Ovary (tissue), 3 donors: ENCODE measurements around the gene SOD3.

Experiments
- EP300 ChIP-seq: sonication (generic); formaldehyde crosslinking; IDR thresholded peaks from one replicate; pipeline ENCODE4 v1.6.1; 2017; ENCODE audit warnings: antibody characterized with exemption
- POLR2A ChIP-seq: fragments of 450-650 bp; IDR thresholded peaks from one replicate; pipeline ENCODE4 v1.6.1; 2017; ENCODE audit warnings: antibody characterized with exemption, mild to moderate bottlenecking, moderate library complexity
- TF ChIP-seq, protein P1 (sequence below), 3 donors: fragments of 450-650 bp in 2 of 3; fragments of 200-600 bp in 1 of 3; IDR thresholded peaks; one replicate each; pipeline versions ENCODE4 v1.5.1 to v1.8.0; 2016 to 2022; ENCODE audit warnings: antibody characterized with exemption in 3 of 3, mild to moderate bottlenecking in 1 of 3
- donor health status: DM: no; HTN: no; CAD: no.

DNA sequence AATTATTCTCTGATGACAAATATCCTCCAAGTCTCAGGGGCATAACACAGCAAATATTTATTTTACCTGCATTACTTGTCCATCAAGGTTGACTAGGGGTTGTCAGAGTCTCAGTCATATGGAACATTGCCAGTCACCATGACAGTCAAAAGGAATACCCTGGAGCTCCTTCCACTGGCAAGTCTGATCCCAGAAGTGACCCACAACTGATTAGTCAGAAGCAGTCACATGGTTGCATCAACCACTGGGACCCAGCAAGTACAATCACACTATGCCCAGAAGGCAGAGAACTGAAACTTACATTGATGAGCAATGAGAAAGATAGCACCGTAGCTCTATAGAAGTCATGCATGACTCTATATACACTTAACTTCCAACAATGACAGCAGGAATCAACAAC lies 41.9 kb upstream of the SOD3 start:
- TF ChIP-seq POLR2A (no peak), EP300 (no peak)
- TF ChIP-seq, protein P1, sequence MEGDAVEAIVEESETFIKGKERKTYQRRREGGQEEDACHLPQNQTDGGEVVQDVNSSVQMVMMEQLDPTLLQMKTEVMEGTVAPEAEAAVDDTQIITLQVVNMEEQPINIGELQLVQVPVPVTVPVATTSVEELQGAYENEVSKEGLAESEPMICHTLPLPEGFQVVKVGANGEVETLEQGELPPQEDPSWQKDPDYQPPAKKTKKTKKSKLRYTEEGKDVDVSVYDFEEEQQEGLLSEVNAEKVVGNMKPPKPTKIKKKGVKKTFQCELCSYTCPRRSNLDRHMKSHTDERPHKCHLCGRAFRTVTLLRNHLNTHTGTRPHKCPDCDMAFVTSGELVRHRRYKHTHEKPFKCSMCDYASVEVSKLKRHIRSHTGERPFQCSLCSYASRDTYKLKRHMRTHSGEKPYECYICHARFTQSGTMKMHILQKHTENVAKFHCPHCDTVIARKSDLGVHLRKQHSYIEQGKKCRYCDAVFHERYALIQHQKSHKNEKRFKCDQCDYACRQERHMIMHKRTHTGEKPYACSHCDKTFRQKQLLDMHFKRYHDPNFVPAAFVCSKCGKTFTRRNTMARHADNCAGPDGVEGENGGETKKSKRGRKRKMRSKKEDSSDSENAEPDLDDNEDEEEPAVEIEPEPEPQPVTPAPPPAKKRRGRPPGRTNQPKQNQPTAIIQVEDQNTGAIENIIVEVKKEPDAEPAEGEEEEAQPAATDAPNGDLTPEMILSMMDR (IDR thresholded peaks at IDR 0.05): no peak
